Activated T-cell treated with anti-CD3 and anti-CD28 coated beads for 48 hours (primary cell): Measurements from ENCODE around the gene MCUB.

Experiments
- DNase-seq: peaks from one replicate; pipeline ENCODE4 v3.0.0-alpha.2; 2020; ENCODE audit warnings: low read depth

Gene MCUB

GRCh38 chr4:109729718-109730618 is 169.9 kb downstream of the MCUB start, which contains the start of gene PLA2G12A:
Gene PLA2G12A (minus strand): TSS chr4:109730070. CDS start chr4:109729809, 261 bp downstream.
- peak; percentile 71 for DNase-seq

- no peak for DNase-seq
These were observed 170.8 kb downstream of the MCUB start for GRCh38 chr4:109730619-109731545.

GRCh38 chr4:109733728-109734127 is 173.7 kb downstream of the MCUB start:
- DNase-seq = no peak

- no peak for DNase-seq
These were observed 175.7 kb downstream of the MCUB start for GRCh38 chr4:109735566-109736365.
